ENCODE data around the gene SCN9A.
A peak's percentile ranks its signal among the peaks of the same experiment; 100 is the strongest.
"Not testable (repeated sequence)": the region's sequence is repeated elsewhere in the genome, so short reads cannot be mapped to it uniquely, and the experiment has no call there.

The SCN9A gene

GRCh38 chr2:166375195-166375735 lies 479 bp downstream of the SCN9A start:
- ATAC-seq (no peak), DNase-seq (no peak)

- peak; percentile 8 for DNase-seq
- ATAC-seq: no peak
These were observed 1.8 kb downstream of the SCN9A start for GRCh38 chr2:166373951-166374350.

- DNase-seq: no peak
These were observed 2.2 kb downstream of the SCN9A start for GRCh38 chr2:166373539-166373938.

GRCh38 chr2:166373105-166373504 lies 2.6 kb downstream of the SCN9A start:
- no peak for ATAC-seq
- no peak for DNase-seq

More at GRCh38 chr2:166373539-166373938, 2.2 kb downstream of the SCN9A start:
- no peak for ATAC-seq

- DNase-seq: no peak
- no peak for ATAC-seq
These were observed 3.7 kb downstream of the SCN9A start for GRCh38 chr2:166372046-166372445.

- no peak for ATAC-seq
These were observed 9.8 kb downstream of the SCN9A start for GRCh38 chr2:166365803-166366420.

GRCh38 chr2:166365239-166365638 lies 10.5 kb downstream of the SCN9A start:
- ATAC-seq: no peak
- DNase-seq: no peak

More at GRCh38 chr2:166365803-166366420, 9.8 kb downstream of the SCN9A start:
- no peak for DNase-seq

GRCh38 chr2:166364476-166365161 lies 11.1 kb downstream of the SCN9A start:
- no peak for DNase-seq
- no peak for ATAC-seq

GRCh38 chr2:166361351-166362153 lies 14.2 kb downstream of the SCN9A start:
- DNase-seq: no peak
- ATAC-seq: no peak

GRCh38 chr2:166360906-166361305 lies 14.8 kb downstream of the SCN9A start:
- DNase-seq (no peak), ATAC-seq (no peak)

- DNase-seq (no peak), ATAC-seq (no peak)
These were observed 15.3 kb downstream of the SCN9A start for GRCh38 chr2:166360426-166360825.

- not testable (repeated sequence) for ATAC-seq, DNase-seq
These were observed 17.8 kb downstream of the SCN9A start for GRCh38 chr2:166357950-166358321.

- DNase-seq: no peak
- ATAC-seq: no peak
These were observed 18.4 kb downstream of the SCN9A start for GRCh38 chr2:166357068-166357949.

GRCh38 chr2:166351319-166351718 lies 24.4 kb downstream of the SCN9A start:
- DNase-seq: no peak
- no peak for ATAC-seq

- ATAC-seq (no peak), DNase-seq (no peak)
These were observed 25.2 kb downstream of the SCN9A start for GRCh38 chr2:166350525-166350924.

GRCh38 chr2:166344286-166345113 lies 31.2 kb downstream of the SCN9A start:
- DNase-seq: no peak
- ATAC-seq: no peak

GRCh38 chr2:166343467-166343866 lies 32.3 kb downstream of the SCN9A start:
- ATAC-seq (no peak), DNase-seq (no peak)

GRCh38 chr2:166341426-166341825 lies 34.3 kb downstream of the SCN9A start:
- ATAC-seq (no peak), DNase-seq (no peak)

GRCh38 chr2:166338831-166339339 lies 36.9 kb downstream of the SCN9A start:
- ATAC-seq: no peak
- DNase-seq: no peak

- ATAC-seq: no peak
- no peak for DNase-seq
These were observed 37.8 kb downstream of the SCN9A start for GRCh38 chr2:166337932-166338331.

GRCh38 chr2:166335284-166335683 lies 40.5 kb downstream of the SCN9A start:
- no peak for ATAC-seq

More at GRCh38 chr2:166335284-166335683, 40.5 kb downstream of the SCN9A start:
- DNase-seq: no peak
